GM19328 (cell line): ENCODE measurements around the gene MRPS34.

Experiments
- ATAC-seq: cut with Tn5 transposase; IDR thresholded peaks from one replicate; pipeline ENCODE4 v1.9.1; 2021; ENCODE audit warnings: mild to moderate bottlenecking, moderate library complexity; ENCODE audit not compliant: unreplicated experiment

Gene MRPS34

GRCh38 chr16:1794908-1795666 lies 22.2 kb upstream of the MRPS34 start:
- ATAC-seq: no peak

- ATAC-seq: no peak
Observed at GRCh38 chr16:1794221-1794871, 21.4 kb upstream of the MRPS34 start.

- ATAC-seq: no peak
Observed at GRCh38 chr16:1793578-1794220, 20.8 kb upstream of the MRPS34 start, which contains the start of gene IGFALS. IGFALS (minus strand) TSS chr16:1793705; CDS start chr16:1793652, 53 bp downstream.

- no peak for ATAC-seq
Observed at GRCh38 chr16:1792836-1793577, 20.1 kb upstream of the MRPS34 start.

- no peak for ATAC-seq
Observed at GRCh38 chr16:1791943-1792812, 19.2 kb upstream of the MRPS34 start.

- ATAC-seq: no peak
Observed at GRCh38 chr16:1791256-1791942, 18.5 kb upstream of the MRPS34 start.

- no peak for ATAC-seq
Observed at GRCh38 chr16:1790611-1791255, 17.8 kb upstream of the MRPS34 start.

GRCh38 chr16:1790261-1790610 lies 17.3 kb upstream of the MRPS34 start:
- no peak for ATAC-seq

- ATAC-seq: no peak
Observed at GRCh38 chr16:1789643-1790045, 16.7 kb upstream of the MRPS34 start.

- no peak for ATAC-seq
Observed at GRCh38 chr16:1788708-1789100, 15.8 kb upstream of the MRPS34 start.

GRCh38 chr16:1788095-1788707 lies 15.3 kb upstream of the MRPS34 start:
- no peak for ATAC-seq

- no peak for ATAC-seq
Observed at GRCh38 chr16:1787322-1788094, 14.6 kb upstream of the MRPS34 start.

- ATAC-seq: no peak
Observed at GRCh38 chr16:1787056-1787321, 14.1 kb upstream of the MRPS34 start.

GRCh38 chr16:1786242-1787055 lies 13.5 kb upstream of the MRPS34 start:
- ATAC-seq: no peak

- no peak for ATAC-seq
Observed at GRCh38 chr16:1785846-1786170, 12.9 kb upstream of the MRPS34 start.

GRCh38 chr16:1784977-1785845 lies 12.3 kb upstream of the MRPS34 start:
- no peak for ATAC-seq
